Ectodermal cell (in vitro differentiated cells): ENCODE measurements around the gene VSIG4.
"Not testable (repeated sequence)": the region's sequence is repeated elsewhere in the genome, so short reads cannot be mapped to it uniquely, and the experiment has no call there.

ENCODE experiments used
- H3K27ac ChIP-seq: 2 replicates; pipeline ENCODE4 v1.7.0; 2013; ENCODE audit warnings: mild to moderate bottlenecking, low read depth, low read length; ENCODE audit not compliant: insufficient read depth, poor library complexity, severe bottlenecking
- H3K27me3 ChIP-seq: 2 replicates; pipeline ENCODE4 v1.7.0; 2013; ENCODE audit warnings: mild to moderate bottlenecking, low read length; ENCODE audit not compliant: insufficient read depth, control insufficient read depth, poor library complexity, severe bottlenecking
- H3K36me3 ChIP-seq: one replicate; pipeline ENCODE4 v1.7.0; 2013; ENCODE audit warnings: low read length; ENCODE audit not compliant: control insufficient read depth, insufficient read depth
- H3K4me1 ChIP-seq: one replicate; pipeline ENCODE4 v1.7.0; 2013; ENCODE audit warnings: low read length; ENCODE audit not compliant: control insufficient read depth, insufficient read depth
- H3K4me3 ChIP-seq: 2 replicates; pipeline ENCODE4 v1.7.0; 2013; ENCODE audit warnings: low read depth, low read length, control low read depth; ENCODE audit not compliant: insufficient read depth
- H3K9me3 ChIP-seq: 2 replicates; pipeline ENCODE4 v1.7.0; 2013; ENCODE audit warnings: mild to moderate bottlenecking, low read length, moderate library complexity; ENCODE audit not compliant: control insufficient read depth
- WGBS, 2 experiments: methylation state at CpG; one replicate each; pipeline ENCODE4 v1.1.7; 2013; ENCODE audit warnings: missing lambda C conversion rate in 2 of 2; 5-methylcytosine and 5-hydroxymethylcytosine counted together

The VSIG4 gene

DNA sequence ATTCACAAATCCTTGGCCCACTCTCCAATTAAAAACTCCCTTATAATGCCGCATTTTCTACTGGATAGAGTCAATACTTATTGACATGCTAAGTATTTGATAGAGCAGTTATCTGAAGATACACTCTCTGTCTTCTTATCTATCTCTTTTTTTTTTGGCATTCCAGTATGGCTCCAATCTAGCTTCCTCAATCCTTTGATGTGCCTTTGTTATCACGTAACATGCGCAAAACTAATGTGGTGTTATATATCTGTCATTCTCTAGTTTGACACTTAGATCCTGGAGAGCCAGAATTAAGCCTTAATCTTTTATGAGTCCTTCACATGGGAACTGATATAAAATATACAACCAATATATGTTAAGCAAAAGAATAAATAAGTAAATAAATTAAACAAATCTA lies 54.7 kb downstream of the VSIG4 start:
- Histone ChIP-seq H3K27ac (no peak overlapping the region), H3K4me1 (no peaks in the 10 kb centered on the region), H3K4me3 (no peak overlapping the region), H3K27me3 (no peaks in the 10 kb centered on the region), H3K9me3 (no peaks in the 10 kb centered on the region), H3K36me3 (no peaks in the 10 kb centered on the region)
- WGBS, 2 experiments: no CpG with 5 or more reads among the region's 3 CpGs

GRCh38 chrX:65977161-65977560 lies 62.7 kb downstream of the VSIG4 start:
- not testable (repeated sequence) for H3K4me1 ChIP-seq, H3K27ac ChIP-seq, H3K4me3 ChIP-seq, H3K27me3 ChIP-seq, H3K36me3 ChIP-seq, H3K9me3 ChIP-seq
- 100% methylated on average over 1 of the region's 1 CpG; no CpG with 5 or more reads in 1 of the 2 experiments for WGBS, 2 experiments

- no peak overlapping the region for H3K27ac ChIP-seq
- no peaks in the 10 kb centered on the region for H3K36me3 ChIP-seq
- no peak overlapping the region for H3K4me3 ChIP-seq
- no peaks in the 10 kb centered on the region for H3K27me3 ChIP-seq
- H3K9me3 ChIP-seq: no peaks in the 10 kb centered on the region
- no peaks in the 10 kb centered on the region for H3K4me1 ChIP-seq
Observed at GRCh38 chrX:65976161-65976560, 63.7 kb downstream of the VSIG4 start.

DNA sequence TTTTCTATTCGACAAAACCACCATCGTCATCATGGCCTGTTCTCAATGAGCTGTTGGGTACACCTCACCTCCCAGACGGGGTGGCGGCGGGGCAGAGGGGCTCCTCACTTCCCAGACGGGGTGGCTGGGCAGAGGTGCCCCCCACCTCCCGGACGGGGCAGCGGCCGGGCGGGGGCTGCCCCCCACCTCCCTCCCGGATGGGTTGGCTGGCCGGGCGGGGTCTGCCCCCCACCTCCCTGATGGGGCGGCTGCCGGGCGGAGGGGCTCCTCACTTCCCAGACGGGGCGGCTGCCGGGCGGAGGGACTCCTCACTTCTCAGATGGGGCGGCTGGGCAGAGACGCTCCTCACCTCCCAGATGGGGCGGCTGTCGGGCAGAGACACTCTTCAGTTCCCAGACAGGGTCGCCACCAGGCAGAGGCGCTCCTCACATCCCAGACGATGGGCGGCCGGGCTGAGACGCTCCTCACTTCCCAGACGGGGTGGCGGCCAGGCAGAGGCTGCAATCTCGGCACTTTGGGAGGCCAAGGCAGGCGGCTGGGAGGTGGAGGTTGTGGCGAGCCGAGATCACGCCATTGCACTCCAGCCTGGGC lies 64.6 kb downstream of the VSIG4 start:
- H3K9me3 ChIP-seq, H3K27ac ChIP-seq, H3K4me1 ChIP-seq, H3K36me3 ChIP-seq, H3K27me3 ChIP-seq, H3K4me3 ChIP-seq: not testable (repeated sequence)
- WGBS, 2 experiments: 93 to 96% methylated on average over 35 to 38 of the region's 38 CpGs
